H1 (cell line): ENCODE results near the gene RPL12. TPM values are rescaled to one million over a fixed set of nuclear protein-coding genes. Genes with fewer than 3 reads are reported as not detected.

Experiments used
- CTCF ChIA-PET: fragments of 300-600 bp; sonication (Branson Sonifier 250); formaldehyde crosslinking; loops from one replicate; lab custom pipeline; 2021; ENCODE audit not compliant: partially characterized antibody; lab: Charles Lee
- POLR2A ChIA-PET: fragments of 300-600 bp; sonication (Branson Sonifier 250); formaldehyde crosslinking; loops from one replicate; lab custom pipeline; 2021; ENCODE audit warnings: inconsistent platforms; ENCODE audit not compliant: partially characterized antibody; lab: Charles Lee
- DNase-seq, 2 experiments: peaks; one replicate each; pipeline versions ENCODE4 v3.0.0 to v3.0.0-alpha.2; 2010 to 2022; ENCODE audit warnings: low spot score in 2 of 2, low read depth in 1 of 2, mixed read lengths in 1 of 2
- FAIRE-seq: peaks from 2 replicates; lab custom pipeline; 2011; peaks lifted over from hg19 to GRCh38; lab: Jason Lieb, UNC
- H2AFZ ChIP-seq: 2 replicates; pipeline ENCODE4 v1.8.1; 2012; ENCODE audit warnings: low read length, inconsistent platforms
- H2AK5ac ChIP-seq: 2 replicates; pipeline ENCODE4 v1.6.1; 2013; ENCODE audit warnings: low read depth, low read length
- H2BK120ac ChIP-seq: replicated peaks from 2 replicates; pipeline ENCODE3; 2013; ENCODE audit warnings: low read depth, low read length, inconsistent platforms
- H2BK12ac ChIP-seq: 2 replicates; pipeline ENCODE4 v1.6.1; 2013; ENCODE audit warnings: low read depth, low read length
- H2BK15ac ChIP-seq: 2 replicates; pipeline ENCODE4 v1.6.1; 2013; ENCODE audit warnings: low read length
- H2BK20ac ChIP-seq: 2 replicates; pipeline ENCODE4 v1.6.1; 2013; ENCODE audit warnings: low read length
- H2BK5ac ChIP-seq: 2 replicates; pipeline ENCODE4 v1.6.1; 2013; ENCODE audit warnings: low read depth, low read length
- H3K14ac ChIP-seq: 2 replicates; pipeline ENCODE4 v1.6.1; 2013; ENCODE audit warnings: inconsistent platforms; ENCODE audit not compliant: insufficient read length
- H3K18ac ChIP-seq: 2 replicates; pipeline ENCODE4 v1.6.1; 2013; ENCODE audit warnings: low read length; ENCODE audit errors: extremely low read depth
- H3K23ac ChIP-seq: 2 replicates; pipeline ENCODE4 v1.6.1; 2013; ENCODE audit warnings: inconsistent platforms; ENCODE audit not compliant: insufficient read length
- H3K23me2 ChIP-seq: 2 replicates; pipeline ENCODE4 v1.6.1; 2013; ENCODE audit warnings: low read depth, low read length
- H3K27ac ChIP-seq: 2 replicates; pipeline ENCODE4 v1.6.1; 2011; ENCODE audit warnings: low read depth, low read length, inconsistent platforms
- H3K27me3 ChIP-seq, 4 experiments: replicated peaks in 1 of 4; 1 replicate in 1 of 4; 2 replicates in 3 of 4; pipeline versions ENCODE4 v1.6.1 to v1.8.1; 2011 to 2013; ENCODE audit warnings: low read length in 3 of 4, mild to moderate bottlenecking in 3 of 4, inconsistent platforms in 2 of 4, mixed read lengths in 2 of 4, moderate library complexity in 1 of 4; ENCODE audit not compliant: control insufficient read depth in 3 of 4, insufficient read depth in 3 of 4; ENCODE audit errors: extremely low read depth in 1 of 4
- H3K36me3 ChIP-seq, 4 experiments: 2 replicates each; pipeline versions ENCODE4 v1.6.1 to v1.8.1; 2011 to 2013; ENCODE audit warnings: mild to moderate bottlenecking in 4 of 4, low read length in 3 of 4, moderate library complexity in 2 of 4, control low read depth in 1 of 4, inconsistent platforms in 1 of 4; ENCODE audit not compliant: insufficient read depth in 4 of 4, control insufficient read depth in 2 of 4
- H3K4ac ChIP-seq: replicated peaks from 2 replicates; pipeline ENCODE3; 2013; ENCODE audit warnings: low read length, low read depth, mixed read lengths, inconsistent platforms; ENCODE audit not compliant: insufficient read length
- H3K4me1 ChIP-seq, 4 experiments: replicated peaks in 1 of 4; 1 replicate in 1 of 4; 2 replicates in 3 of 4; pipeline versions ENCODE4 v1.6.1 to v1.8.1; 2011 to 2013; ENCODE audit warnings: low read length in 3 of 4, inconsistent platforms in 2 of 4, mixed read lengths in 1 of 4; ENCODE audit not compliant: insufficient read depth in 4 of 4, control insufficient read depth in 3 of 4
- H3K4me2 ChIP-seq, 2 experiments: 2 replicates each; pipeline versions ENCODE4 v1.6.1 to v1.8.1; 2011 to 2013; ENCODE audit warnings: low read depth in 2 of 2, low read length in 2 of 2, control low read depth in 1 of 2, inconsistent platforms in 1 of 2, mild to moderate bottlenecking in 1 of 2; ENCODE audit not compliant: insufficient read depth in 1 of 2
- H3K4me3 ChIP-seq, 4 experiments: fragments of 200-600, 300-600 bp in 1 of 4; sonication (generic), shearing (Covaris generic), sonication (Bioruptor Twin) in 1 of 4; 2 replicates each; pipeline versions ENCODE4 v1.5.1 to v1.8.1; 2011 to 2016; ENCODE audit warnings: low read length in 4 of 4, low read depth in 3 of 4, control low read depth in 2 of 4, inconsistent platforms in 2 of 4, mild to moderate bottlenecking in 2 of 4, mixed read lengths in 1 of 4, moderate library complexity in 1 of 4; ENCODE audit not compliant: insufficient read depth in 2 of 4; ENCODE audit errors: extremely low read depth in 1 of 4
- H3K56ac ChIP-seq: replicated peaks from 2 replicates; pipeline ENCODE3; 2013; ENCODE audit warnings: low read depth, mild to moderate bottlenecking, mixed read lengths, low read length, inconsistent platforms; ENCODE audit not compliant: insufficient read length
- H3K79me1 ChIP-seq: 2 replicates; pipeline ENCODE4 v1.6.1; 2013; ENCODE audit warnings: low read depth, low read length, control low read depth
- H3K79me2 ChIP-seq, 2 experiments: 2 replicates each; pipeline versions ENCODE4 v1.6.1 to v1.8.1; 2012 to 2013; ENCODE audit warnings: low read length in 2 of 2, mild to moderate bottlenecking in 2 of 2, inconsistent platforms in 1 of 2; ENCODE audit not compliant: insufficient read depth in 2 of 2, control insufficient read depth in 1 of 2
- H3K9ac ChIP-seq, 4 experiments: replicated peaks in 1 of 4; 1 replicate in 1 of 4; 2 replicates in 3 of 4; pipeline versions ENCODE4 v1.6.1 to v1.8.1; 2011 to 2013; ENCODE audit warnings: low read depth in 3 of 4, low read length in 3 of 4, control low read depth in 2 of 4, mild to moderate bottlenecking in 2 of 4, moderate library complexity in 2 of 4, inconsistent platforms in 1 of 4; ENCODE audit errors: extremely low read depth in 1 of 4
- H3K9me3 ChIP-seq, 2 experiments: 2 replicates each; pipeline versions ENCODE4 v1.6.1 to v1.8.1; 2012 to 2013; ENCODE audit warnings: mild to moderate bottlenecking in 2 of 2, moderate library complexity in 2 of 2, control low read depth in 1 of 2, inconsistent platforms in 1 of 2, low read depth in 1 of 2, low read length in 1 of 2, mixed read lengths in 1 of 2; ENCODE audit not compliant: insufficient read depth in 2 of 2
- H4K20me1 ChIP-seq, 2 experiments: replicated peaks in 1 of 2; 2 replicates each; pipeline versions ENCODE3 to v1.8.1; 2011 to 2013; ENCODE audit warnings: inconsistent platforms in 2 of 2, low read length in 2 of 2, mild to moderate bottlenecking in 1 of 2; ENCODE audit not compliant: insufficient read depth in 2 of 2, control insufficient read depth in 1 of 2
- H4K5ac ChIP-seq: 2 replicates; pipeline ENCODE4 v1.6.1; 2013; ENCODE audit warnings: low read length, low read depth, mixed read lengths, inconsistent platforms; ENCODE audit not compliant: insufficient read length
- H4K8ac ChIP-seq: 2 replicates; pipeline ENCODE4 v1.8.0; 2013; ENCODE audit warnings: mild to moderate bottlenecking, moderate library complexity, low read length, inconsistent platforms; ENCODE audit not compliant: insufficient read depth; ENCODE audit errors: extremely low read depth
- H4K91ac ChIP-seq: replicated peaks from 2 replicates; pipeline ENCODE3; 2013; ENCODE audit warnings: low read length, mixed read lengths, inconsistent platforms; ENCODE audit not compliant: insufficient read length
- FOSL1 ChIP-seq: IDR thresholded peaks from 2 replicates; pipeline ENCODE4 v1.6.1; 2011; ENCODE audit warnings: mild to moderate bottlenecking, low read depth, low read length, moderate library complexity; ENCODE audit not compliant: insufficient read depth
- KDM4A ChIP-seq: IDR thresholded peaks from one replicate; pipeline ENCODE4 v1.7.1; 2012; ENCODE audit warnings: low read depth, mild to moderate bottlenecking, moderate library complexity, low read length, inconsistent platforms; ENCODE audit not compliant: severe bottlenecking
- NANOG ChIP-seq: IDR thresholded peaks from 2 replicates; pipeline ENCODE4 v1.6.1; 2011; ENCODE audit warnings: low read length, low read depth, mild to moderate bottlenecking, inconsistent platforms; ENCODE audit not compliant: insufficient read depth, poor library complexity, severe bottlenecking
- SAP30 ChIP-seq: fragments of 300-600 bp; sonication (generic); IDR thresholded peaks from 2 replicates; pipeline ENCODE4 v1.7.1; 2012; ENCODE audit warnings: low read length, moderate library complexity, mild to moderate bottlenecking, inconsistent platforms; ENCODE audit not compliant: insufficient read depth, insufficient replicate concordance
- TBP ChIP-seq: IDR thresholded peaks from 2 replicates; pipeline ENCODE4 v1.6.1; 2011; ENCODE audit warnings: low read depth, low read length, improper control_type of control experiment
- WGBS, 2 experiments: shearing (Covaris generic) in 1 of 2; methylation state at CpG; one replicate each; pipeline versions ENCODE4 v1.1.6 to v1.1.7; 2013 to 2015; ENCODE audit warnings: low lambda C conversion rate in 2 of 2, mixed read lengths in 2 of 2, inconsistent platforms in 1 of 2, low coverage in 1 of 2, missing lambda C conversion rate in 1 of 2; ENCODE audit not compliant: insufficient replicate concordance in 2 of 2, insufficient coverage in 1 of 2, insufficient read length in 1 of 2; ENCODE audit errors: extremely low coverage in 1 of 2, missing lambda C conversion rate in 1 of 2; 5-methylcytosine and 5-hydroxymethylcytosine counted together
- polyA plus RNA-seq, 7 experiments: library from polyadenylated mRNA; depleted of rRNA in 3 of 7; stranded (reverse) in 5 of 7; unstranded in 2 of 7; fragments of >200 nt in 5 of 7; fragments of 200-250 nt in 2 of 7; gene quantifications; 1 replicate in 5 of 7; 2 replicates in 1 of 7; 4 replicates in 1 of 7; pipeline versions ENCODE4 v1.2.1 to v1.2.3, GENCODE V29; 2011 to 2013; ENCODE audit warnings: missing spikeins in 2 of 7, mixed read lengths in 2 of 7
- total RNA-seq: library from RNA; stranded (reverse); fragmentation: NEBNext Ultra II Directional; extraction: Animal tissue kit (Norgen Biotek cat#: 25700); gene quantifications from 2 replicates; pipeline ENCODE4 v1.2.1, GENCODE V29; 2021
- TF ChIP-seq, protein P1 (sequence below): IDR thresholded peaks from 2 replicates; pipeline ENCODE4 v1.6.1; 2012; ENCODE audit warnings: low read length, inconsistent platforms

The RPL12 gene
- total and polyA plus RNA-seq, 2 of the 8 experiments (the other 6 are each of a cell fraction or from before 2014, with no cell fraction given) = 1,993 to 4,892 TPM

GRCh38 chr9:127399736-127400269 lies 51.4 kb downstream of the RPL12 start:
- FAIRE-seq = no peak
- ChIA-PET POLR2A (interaction anchor here (1.5 to 3.5 kb wide), 3 partner anchors 10 to 51 kb away, joined by 3 to 24 read pairs (median 4); partner anchors contain the start of genes LRSAM1 and RPL12), CTCF (interaction anchor here (1.0 to 4.8 kb wide), 8 partner anchors 18 to 194 kb away, joined by 3 to 21 read pairs (median 6); no protein-coding TSS in a partner anchor)
- TF ChIP-seq TBP (no peak), KDM4A (no peak), FOSL1 (no peak), SAP30 (no peak), NANOG (no peak)
- TF ChIP-seq, protein P1, sequence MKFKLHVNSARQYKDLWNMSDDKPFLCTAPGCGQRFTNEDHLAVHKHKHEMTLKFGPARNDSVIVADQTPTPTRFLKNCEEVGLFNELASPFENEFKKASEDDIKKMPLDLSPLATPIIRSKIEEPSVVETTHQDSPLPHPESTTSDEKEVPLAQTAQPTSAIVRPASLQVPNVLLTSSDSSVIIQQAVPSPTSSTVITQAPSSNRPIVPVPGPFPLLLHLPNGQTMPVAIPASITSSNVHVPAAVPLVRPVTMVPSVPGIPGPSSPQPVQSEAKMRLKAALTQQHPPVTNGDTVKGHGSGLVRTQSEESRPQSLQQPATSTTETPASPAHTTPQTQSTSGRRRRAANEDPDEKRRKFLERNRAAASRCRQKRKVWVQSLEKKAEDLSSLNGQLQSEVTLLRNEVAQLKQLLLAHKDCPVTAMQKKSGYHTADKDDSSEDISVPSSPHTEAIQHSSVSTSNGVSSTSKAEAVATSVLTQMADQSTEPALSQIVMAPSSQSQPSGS = no peak
- no peak overlapping the region for H2BK20ac ChIP-seq
- H3K4me2 ChIP-seq = no peak overlapping the region
- no peak overlapping the region for H2BK15ac ChIP-seq
- no peak overlapping the region for H2BK12ac ChIP-seq
- H3K9me3 ChIP-seq = no peaks in the 10 kb centered on the region
- H4K91ac ChIP-seq = no peak overlapping the region
- peaks cover 3% of the 10 kb centered on the region for H3K79me1 ChIP-seq
- H4K8ac ChIP-seq = no peak overlapping the region
- H2BK5ac ChIP-seq = no peak overlapping the region
- H3K27ac ChIP-seq = no peak overlapping the region
- H3K18ac ChIP-seq = no peak overlapping the region
- 93% methylated on average over 12 of the region's 14 CpGs; no CpG with 5 or more reads in 1 of the 2 experiments for WGBS, 2 experiments
- no peak overlapping the region for H3K14ac ChIP-seq
- H3K27me3 ChIP-seq = peaks cover 0 to 6% (median 0%) of the 10 kb centered on the region in 4 experiments; a peak in 3 of 7 replicates
- no peak overlapping the region for H2AFZ ChIP-seq
- peaks cover 10 to 14% of the 10 kb centered on the region in 2 experiments for H4K20me1 ChIP-seq
- H3K79me2 ChIP-seq = peaks cover 0 to 15% of the 10 kb centered on the region in 2 experiments; a peak in 1 of 4 replicates
- no peak overlapping the region for H3K23ac ChIP-seq
- H3K4ac ChIP-seq = no peak overlapping the region
- H3K4me1 ChIP-seq = peaks cover 0 to 15% (median 6%) of the 10 kb centered on the region in 4 experiments; a peak in 6 of 7 replicates
- DNase-seq = no peak
- H2AK5ac ChIP-seq = no peak overlapping the region
- H4K5ac ChIP-seq = no peak overlapping the region
- peaks cover 14% of the 10 kb centered on the region for H3K23me2 ChIP-seq
- no peak overlapping the region for H2BK120ac ChIP-seq
- H3K9ac ChIP-seq = no peak overlapping the region
- H3K56ac ChIP-seq = no peak overlapping the region
- H3K4me3 ChIP-seq = no peak overlapping the region
- peaks cover 0 to 11% (median 4%) of the 10 kb centered on the region in 4 experiments; a peak in 5 of 8 replicates for H3K36me3 ChIP-seq
